GM13976 (cell line): ENCODE results near the gene ADAMTS6.
"Not testable (repeated sequence)": the region's sequence is repeated elsewhere in the genome, so short reads cannot be mapped to it uniquely, and the experiment has no call there.

ENCODE experiments used
- DNase-seq: peaks from one replicate; pipeline ENCODE4 v3.0.0; 2012; ENCODE audit warnings: low spot score
- in situ Hi-C: fragments of 300-500 bp; cut with MboI; formaldehyde crosslinking; loops from one replicate; pipeline ENCODE4 v1.12.0; 2022; ENCODE audit warnings: low sequenced_read_pairs, mixed read lengths, inconsistent platforms; ENCODE audit not compliant: unreplicated experiment
- TF ChIP-seq, protein P1 (sequence below): IDR thresholded peaks from 2 replicates; pipeline ENCODE4 v1.5.1; 2012; ENCODE audit warnings: borderline replicate concordance, mild to moderate bottlenecking; ENCODE audit not compliant: insufficient read depth; ENCODE audit errors: extremely low read depth, missing control alignments, control extremely low read depth

ADAMTS6 gene

DNA sequence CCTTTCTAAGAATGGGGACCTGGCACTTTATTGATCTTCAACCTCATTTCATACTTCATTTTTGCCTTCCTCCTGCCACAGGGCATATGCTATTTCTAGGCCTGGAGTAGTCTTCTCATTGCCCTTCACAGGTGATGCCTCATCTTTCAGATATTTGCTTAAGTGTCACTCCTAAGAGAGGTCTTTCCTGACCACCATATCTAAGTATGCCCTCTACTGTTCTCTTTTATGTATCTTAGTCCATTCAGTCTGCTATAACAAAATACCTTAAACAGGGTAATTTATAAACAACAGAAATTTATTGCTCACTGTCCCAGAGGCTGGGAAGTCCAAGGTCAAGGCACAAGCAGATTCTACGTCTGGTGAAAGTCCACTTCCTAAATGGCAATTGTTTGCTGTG lies 99.1 kb downstream of the ADAMTS6 start:
- in situ Hi-C loops: no loop called here
- no peak for DNase-seq
- TF ChIP-seq, protein P1, sequence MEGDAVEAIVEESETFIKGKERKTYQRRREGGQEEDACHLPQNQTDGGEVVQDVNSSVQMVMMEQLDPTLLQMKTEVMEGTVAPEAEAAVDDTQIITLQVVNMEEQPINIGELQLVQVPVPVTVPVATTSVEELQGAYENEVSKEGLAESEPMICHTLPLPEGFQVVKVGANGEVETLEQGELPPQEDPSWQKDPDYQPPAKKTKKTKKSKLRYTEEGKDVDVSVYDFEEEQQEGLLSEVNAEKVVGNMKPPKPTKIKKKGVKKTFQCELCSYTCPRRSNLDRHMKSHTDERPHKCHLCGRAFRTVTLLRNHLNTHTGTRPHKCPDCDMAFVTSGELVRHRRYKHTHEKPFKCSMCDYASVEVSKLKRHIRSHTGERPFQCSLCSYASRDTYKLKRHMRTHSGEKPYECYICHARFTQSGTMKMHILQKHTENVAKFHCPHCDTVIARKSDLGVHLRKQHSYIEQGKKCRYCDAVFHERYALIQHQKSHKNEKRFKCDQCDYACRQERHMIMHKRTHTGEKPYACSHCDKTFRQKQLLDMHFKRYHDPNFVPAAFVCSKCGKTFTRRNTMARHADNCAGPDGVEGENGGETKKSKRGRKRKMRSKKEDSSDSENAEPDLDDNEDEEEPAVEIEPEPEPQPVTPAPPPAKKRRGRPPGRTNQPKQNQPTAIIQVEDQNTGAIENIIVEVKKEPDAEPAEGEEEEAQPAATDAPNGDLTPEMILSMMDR: no peak

DNA sequence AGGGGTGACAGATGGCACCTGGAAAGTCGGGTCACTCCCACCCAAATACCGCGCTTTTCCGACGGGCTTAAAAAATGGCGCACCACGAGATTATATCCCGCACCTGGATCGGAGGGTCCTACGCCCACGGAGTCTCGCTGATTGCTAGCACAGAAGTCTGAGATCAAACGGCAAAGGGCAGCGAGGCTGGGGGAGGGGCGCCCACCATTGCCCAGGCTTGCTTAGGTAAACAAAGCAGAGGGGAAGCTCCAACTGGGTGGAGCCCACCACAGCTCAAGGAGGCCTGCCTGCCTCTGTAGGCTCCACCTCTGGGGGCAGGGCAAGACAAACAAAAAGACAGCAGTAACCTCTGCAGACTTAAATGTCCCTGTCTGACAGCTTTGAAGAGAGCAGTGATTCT lies 111.2 kb downstream of the ADAMTS6 start:
- DNase-seq, in situ Hi-C loops: not testable (repeated sequence)

DNA sequence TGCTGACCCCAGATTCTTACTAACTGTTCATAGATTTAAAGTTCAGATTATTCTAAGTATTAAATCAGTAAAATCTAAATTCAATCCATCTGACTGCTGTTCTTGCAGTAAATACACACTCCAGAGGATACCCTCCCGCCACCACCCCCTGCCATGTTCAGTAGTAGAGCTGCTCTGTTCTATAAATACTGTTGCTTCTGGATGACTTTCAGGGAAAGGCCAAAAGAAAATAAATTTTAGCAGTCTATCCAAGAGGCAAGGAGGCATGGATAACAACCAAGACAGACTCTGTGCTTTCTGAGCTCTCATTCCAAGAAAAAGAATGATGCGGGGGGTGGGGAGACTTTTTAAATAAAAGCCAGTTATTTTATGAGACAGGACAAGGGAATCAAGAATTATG lies 115.1 kb downstream of the ADAMTS6 start:
- in situ Hi-C loops: no loop called here
- DNase-seq: no peak

DNA sequence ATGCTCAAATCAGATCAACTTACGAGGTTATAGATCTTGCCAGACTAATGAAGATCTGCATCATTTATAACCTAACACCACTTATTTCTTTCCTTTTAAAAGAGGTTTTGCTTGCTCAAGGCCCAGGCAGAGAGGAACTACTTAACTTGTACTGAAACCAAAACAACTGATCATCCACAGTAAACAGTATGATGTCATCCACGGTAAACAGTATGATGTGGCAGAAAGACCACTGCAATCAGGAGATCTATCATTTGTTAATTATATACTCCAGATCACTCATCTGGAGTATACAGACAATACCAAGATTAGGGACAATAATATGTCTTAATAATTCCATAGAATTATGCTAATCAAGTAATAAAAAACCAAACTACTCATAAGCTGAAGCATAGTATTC lies 116.8 kb downstream of the ADAMTS6 start:
- DNase-seq: no peak
- in situ Hi-C loops: no loop called here
- TF ChIP-seq, protein P1: no peak

More for the DNA sequence above, 115.1 kb downstream of the ADAMTS6 start:
- TF ChIP-seq, protein P1: no peak

DNA sequence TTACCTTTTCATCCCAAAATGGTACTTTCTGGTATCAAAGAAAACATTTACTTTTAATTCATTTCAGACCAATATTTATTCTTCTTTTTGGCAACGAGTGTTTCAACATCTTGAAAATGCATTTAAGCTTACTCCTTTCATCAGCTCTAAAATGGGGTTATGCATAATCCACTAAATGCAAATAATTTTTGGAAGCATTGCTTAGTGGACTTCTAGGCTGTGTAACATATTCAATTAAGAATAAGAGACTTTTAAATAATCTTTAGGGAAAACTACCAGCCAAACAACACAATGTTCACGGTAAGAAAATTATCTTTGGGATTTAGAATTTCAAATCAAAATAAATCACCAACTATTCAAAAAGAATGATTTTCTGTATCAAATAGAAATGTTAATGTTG lies 118.2 kb downstream of the ADAMTS6 start:
- TF ChIP-seq, protein P1: no peak
- in situ Hi-C loops: no loop called here
- DNase-seq: no peak

DNA sequence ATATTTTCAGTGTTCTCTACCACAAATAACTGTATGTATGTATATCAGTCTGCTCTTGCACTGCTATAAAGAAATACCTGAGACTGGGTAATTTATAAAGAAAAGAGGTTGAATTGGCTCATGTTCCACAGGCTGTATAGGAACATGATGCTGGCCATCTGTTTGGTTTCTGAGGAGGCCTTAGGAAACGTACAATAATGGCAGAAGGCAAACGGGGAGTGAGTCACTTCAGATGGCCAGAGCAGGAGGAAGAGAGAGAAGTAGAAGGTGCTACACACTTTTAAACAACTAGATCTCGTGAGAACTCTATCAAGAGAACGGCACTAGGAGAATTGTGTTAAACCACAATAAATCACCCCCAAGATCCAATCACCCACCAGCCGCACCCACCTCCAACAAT lies 121.7 kb downstream of the ADAMTS6 start:
- DNase-seq: no peak
- TF ChIP-seq, protein P1: no peak
- in situ Hi-C loops: no loop called here

DNA sequence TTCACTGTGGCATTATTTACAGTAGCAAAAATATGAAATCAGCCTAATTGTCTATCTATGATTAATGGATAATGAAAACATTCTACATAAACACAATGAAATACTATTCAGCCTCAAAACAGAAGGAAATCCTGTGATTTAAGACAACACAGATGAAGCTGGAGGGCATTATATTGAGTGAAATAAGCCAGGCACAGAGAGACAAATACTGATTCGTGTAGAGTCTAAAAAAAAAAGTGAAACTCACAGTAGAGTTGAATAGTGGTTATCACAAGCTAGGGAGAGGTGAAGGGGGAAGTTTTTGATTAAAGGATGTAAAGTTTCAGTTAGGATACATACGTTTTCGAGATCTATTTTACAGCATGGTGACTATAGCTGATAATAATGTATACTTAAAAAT lies 122.2 kb downstream of the ADAMTS6 start:
- TF ChIP-seq, protein P1: no peak
- in situ Hi-C loops: no loop called here
- no peak for DNase-seq
